OCI-LY3 (cell line): ENCODE data around the gene MED16.
"Not testable (repeated sequence)": the region's sequence is repeated elsewhere in the genome, so short reads cannot be mapped to it uniquely, and the experiment has no call there.

Experiments
- H2AFZ ChIP-seq: fragments of 200-600, 300-600 bp; shearing (Covaris generic); 2 replicates; pipeline ENCODE4 v1.6.0; 2014; ENCODE audit warnings: antibody characterized with exemption, low read depth, low read length
- H3K27ac ChIP-seq: fragments of 200-600, 300-600 bp; sonication (generic); 2 replicates; pipeline ENCODE4 v1.5.1; 2014; ENCODE audit warnings: mild to moderate bottlenecking, low read length, moderate library complexity, mixed read lengths
- H3K27me3 ChIP-seq: fragments of 200-600, 300-600 bp; sonication (generic); 2 replicates; pipeline ENCODE4 v1.6.1; 2014; ENCODE audit warnings: low read depth, low read length, mixed read lengths
- H3K36me3 ChIP-seq: fragments of 200-600, 300-600 bp; sonication (generic); replicated peaks from 2 replicates; pipeline ENCODE3; 2014; ENCODE audit warnings: low read depth, low read length, mixed read lengths
- H3K4me1 ChIP-seq: fragments of 300-600, 200-600 bp; sonication (generic); 2 replicates; pipeline ENCODE4 v1.6.1; 2014; ENCODE audit warnings: low read length, mixed read lengths
- H3K4me2 ChIP-seq: fragments of 200-600, 300-600 bp; sonication (generic); 2 replicates; pipeline ENCODE4 v1.6.1; 2014; ENCODE audit warnings: low read length, mixed read lengths
- H3K4me3 ChIP-seq: fragments of 300-600, 200-600 bp; sonication (generic); 2 replicates; pipeline ENCODE4 v1.5.1; 2014; ENCODE audit warnings: antibody characterized with exemption, mild to moderate bottlenecking, low read length, moderate library complexity
- H3K79me2 ChIP-seq: fragments of 300-600, 200-600 bp; shearing (Covaris generic); 2 replicates; pipeline ENCODE4 v1.6.1; 2014; ENCODE audit warnings: mild to moderate bottlenecking, low read length, mixed read lengths
- H3K9ac ChIP-seq: fragments of 300-600, 200-600 bp; shearing (Covaris generic); 2 replicates; pipeline ENCODE4 v1.6.0; 2014; ENCODE audit warnings: mild to moderate bottlenecking, low read length, moderate library complexity
- H3K9me3 ChIP-seq: fragments of 200-600, 300-600 bp; shearing (Covaris generic); 2 replicates; pipeline ENCODE4 v1.6.1; 2014; ENCODE audit warnings: low read length, mixed read lengths; ENCODE audit not compliant: insufficient read depth
- H4K20me1 ChIP-seq: fragments of 200-600, 300-600 bp; sonication (generic); 2 replicates; pipeline ENCODE4 v1.6.1; 2016; ENCODE audit warnings: low read length, mixed read lengths; ENCODE audit not compliant: insufficient read depth
- CTCF ChIP-seq: fragments of 200-600, 300-600 bp; sonication (generic); IDR thresholded peaks from 2 replicates; pipeline ENCODE4 v1.5.1; 2014; ENCODE audit warnings: antibody characterized with exemption, low read length, low read depth
- EZH2phosphoT487 ChIP-seq: fragments of 200-600 bp; shearing (Covaris generic); IDR thresholded peaks from 2 replicates; pipeline ENCODE4 v1.6.1; 2018; ENCODE audit warnings: antibody characterized with exemption, mixed run types, low read depth

MED16 gene

GRCh38 chr19:853014-853585 lies 39.9 kb downstream of the MED16 start:
- Histone ChIP-seq H3K36me3 (no peaks in the 10 kb centered on the region), H3K79me2 (no peaks in the 10 kb centered on the region), H2AFZ (no peak overlapping the region), H3K4me3 (no peak overlapping the region), H3K27ac (no peak overlapping the region), H4K20me1 (no peaks in the 10 kb centered on the region), H3K4me1 (no peaks in the 10 kb centered on the region; the same call in 1 of the 2 replicates), H3K4me2 (no peak overlapping the region), H3K27me3 (peaks cover 15% of the 10 kb centered on the region; the same call in 1 of the 2 replicates), H3K9me3 (no peaks in the 10 kb centered on the region), H3K9ac (no peak overlapping the region)
- no peak for TF ChIP-seq CTCF
- TF ChIP-seq EZH2phosphoT487 = no peak

DNA sequence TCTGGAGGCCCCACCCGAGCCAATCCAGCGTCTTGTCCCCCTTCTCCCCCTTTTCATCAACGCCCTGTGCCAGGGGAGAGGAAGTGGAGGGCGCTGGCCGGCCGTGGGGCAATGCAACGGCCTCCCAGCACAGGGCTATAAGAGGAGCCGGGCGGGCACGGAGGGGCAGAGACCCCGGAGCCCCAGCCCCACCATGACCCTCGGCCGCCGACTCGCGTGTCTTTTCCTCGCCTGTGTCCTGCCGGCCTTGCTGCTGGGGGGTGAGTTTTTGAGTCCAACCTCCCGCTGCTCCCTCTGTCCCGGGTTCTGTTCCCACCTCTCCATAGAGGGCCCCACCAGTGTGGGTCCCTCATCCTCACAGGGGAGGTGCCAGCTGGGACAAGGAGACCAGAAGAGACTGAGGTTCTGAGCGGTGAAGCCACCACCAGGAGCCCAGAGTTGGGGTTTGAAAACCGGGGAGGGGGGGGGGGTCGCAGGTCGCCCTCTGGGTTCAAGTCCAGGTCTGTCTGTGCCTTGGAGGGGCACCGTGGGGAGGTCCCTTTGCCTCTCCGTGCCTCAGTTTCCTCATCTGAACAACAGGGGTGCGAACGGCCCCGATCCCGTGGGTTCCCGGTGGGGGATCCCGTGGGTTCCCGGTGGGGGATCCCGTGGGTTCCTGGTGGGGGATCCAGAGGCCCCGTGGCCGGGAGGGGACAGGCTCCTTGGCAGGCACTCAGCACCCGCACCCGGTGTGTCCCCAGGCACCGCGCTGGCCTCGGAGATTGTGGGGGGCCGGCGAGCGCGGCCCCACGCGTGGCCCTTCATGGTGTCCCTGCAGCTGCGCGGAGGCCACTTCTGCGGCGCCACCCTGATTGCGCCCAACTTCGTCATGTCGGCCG lies 40.6 kb downstream of the MED16 start, which contains the start of gene ELANE:
ELANE (plus strand) TSS at position 168 of the 878 bp plus-strand sequence; CDS start at position 194, 26 bp downstream.
- Histone ChIP-seq H2AFZ (no peak within 1 kb of the TSS), H3K9ac (no peak within 1 kb of the TSS), H3K4me2 (no peak within 1 kb of the TSS), H3K79me2 (no peaks in the 10 kb centered on the region), H3K27me3 (peaks cover 21% of the 10 kb centered on the region; the same call in 1 of the 2 replicates), H3K4me3 (no peak within 1 kb of the TSS), H3K27ac (no peak within 1 kb of the TSS), H3K9me3 (no peaks in the 10 kb centered on the region), H3K36me3 (no peaks in the 10 kb centered on the region), H3K4me1 (no peaks in the 10 kb centered on the region; the same call in 1 of the 2 replicates), H4K20me1 (no peaks in the 10 kb centered on the region)
- no peak for TF ChIP-seq EZH2phosphoT487
- no peak for TF ChIP-seq CTCF

- Histone ChIP-seq H3K4me1 (peaks cover 2% of the 10 kb centered on the region; the same call in 1 of the 2 replicates), H3K4me2 (no peak overlapping the region), H3K36me3 (no peaks in the 10 kb centered on the region), H2AFZ (no peak overlapping the region), H3K79me2 (no peaks in the 10 kb centered on the region), H3K4me3 (no peak overlapping the region), H3K9ac (no peak overlapping the region), H3K27ac (no peak overlapping the region), H3K9me3 (no peaks in the 10 kb centered on the region), H3K27me3 (peaks cover 21% of the 10 kb centered on the region; the same call in 1 of the 2 replicates), H4K20me1 (no peaks in the 10 kb centered on the region)
- no peak for TF ChIP-seq EZH2phosphoT487
Observed at GRCh38 chr19:850979-851335, 42.0 kb downstream of the MED16 start.

GRCh38 chr19:850221-850978 lies 42.6 kb downstream of the MED16 start:
- no peaks in the 10 kb centered on the region for H3K36me3 ChIP-seq
- peaks cover 7% of the 10 kb centered on the region for H3K4me1 ChIP-seq
- H2AFZ ChIP-seq = no peak overlapping the region
- no peak overlapping the region for H3K27ac ChIP-seq
- no peak overlapping the region for H3K9ac ChIP-seq
- H3K4me2 ChIP-seq = no peak overlapping the region
- no peak overlapping the region for H3K4me3 ChIP-seq
- H3K79me2 ChIP-seq = no peaks in the 10 kb centered on the region
- H3K9me3 ChIP-seq = no peaks in the 10 kb centered on the region
- TF ChIP-seq CTCF = no peak
- TF ChIP-seq EZH2phosphoT487 = no peak
- peaks cover 21% of the 10 kb centered on the region; the same call in 1 of the 2 replicates for H3K27me3 ChIP-seq
- H4K20me1 ChIP-seq = no peaks in the 10 kb centered on the region

GRCh38 chr19:849195-849594 lies 43.8 kb downstream of the MED16 start:
- Histone ChIP-seq H3K4me1 (peaks cover 19% of the 10 kb centered on the region), H3K27me3 (peaks cover 21% of the 10 kb centered on the region)
- not testable (repeated sequence) for H3K9me3 ChIP-seq, H3K27ac ChIP-seq, H3K36me3 ChIP-seq, H3K79me2 ChIP-seq, H3K4me2 ChIP-seq, H3K9ac ChIP-seq, H3K4me3 ChIP-seq, H4K20me1 ChIP-seq, H2AFZ ChIP-seq
